ENCODE measurements around the gene PID1. TPM values are rescaled to one million over a fixed set of nuclear protein-coding genes. Genes with fewer than 3 reads are reported as not detected.

Gene PID1
- total and polyA plus RNA-seq, 8 donors, result 10.2 to 51.2 (median 35.4) TPM

DNA sequence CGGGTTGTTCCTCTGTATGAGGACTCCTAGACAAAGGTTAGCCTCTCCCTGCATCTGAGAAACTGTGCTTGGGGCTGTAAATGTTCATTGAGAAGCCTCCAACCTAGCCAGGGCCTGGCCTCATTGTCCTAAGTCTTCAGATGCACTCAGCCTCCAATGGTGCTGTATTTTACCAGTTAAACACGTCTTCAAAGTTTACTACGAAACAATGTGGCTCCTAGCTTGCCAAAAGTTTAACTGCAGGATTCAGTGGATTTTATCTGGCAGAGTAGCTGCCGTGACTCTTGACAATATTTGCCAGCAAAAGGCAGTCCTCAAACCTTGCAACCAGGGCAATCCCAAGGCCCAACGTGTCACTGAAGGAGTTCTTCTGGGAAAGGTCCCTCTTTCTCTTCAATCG, 1.1 kb downstream of the PID1 start:
- WGBS, 5 donors, result 43 to 60% (median 45%) methylated on average over 6 of the region's 6 CpGs
- Histone ChIP-seq H3K4me3 (peak overlapping the region; percentile 67 to 77 (median 72)), H3K27me3 (peaks cover 0 to 24% (median 0%) of the 10 kb centered on the region in 3 donors), H3K27ac (peak overlapping the region in 4 of 5 donors; percentile 76 to 86 (median 81)), H3K4me1 (peaks cover 9 to 55% (median 19%) of the 10 kb centered on the region in 4 donors), H3K9me3 (no peaks in the 10 kb centered on the region), H3K36me3 (no peaks in the 10 kb centered on the region)
- TF ChIP-seq CTCF (IDR thresholded peaks at IDR 0.05) (no peak), EP300 (IDR thresholded peaks at IDR 0.05) (no peak), POLR2A (IDR thresholded peaks at IDR 0.05) (no peak), POLR2AphosphoS5 (IDR thresholded peaks at IDR 0.05) (no peak)
- intact Hi-C loops (cut with DNase I; ENCODE audit: low total_unique reads), result no loop called here
- DNase-seq, result peak in 1 of 2 donors; percentile 6

DNA sequence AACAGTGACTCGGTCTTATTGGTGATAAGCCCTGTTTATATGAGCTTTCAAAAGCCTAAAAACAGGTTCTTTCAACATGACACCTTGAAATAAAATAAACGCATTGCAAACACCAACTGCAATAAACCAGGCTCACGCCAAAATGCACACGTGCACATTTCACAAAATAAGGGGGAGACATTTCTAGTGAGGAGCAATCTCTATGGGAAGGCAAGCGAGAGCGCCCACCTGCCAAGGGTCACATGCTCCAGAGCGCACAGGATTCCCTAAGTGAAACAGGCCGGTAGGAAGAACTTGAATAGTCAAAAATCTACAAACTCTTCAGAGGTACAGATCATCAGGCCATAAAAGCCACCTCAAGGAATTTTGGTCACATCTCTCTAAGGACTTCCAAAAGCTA, 1.9 kb downstream of the PID1 start:
- H3K27ac ChIP-seq, result peak overlapping the region in 3 of 5 donors; percentile 76 to 86 (median 81)
- peaks cover 0 to 24% (median 0%) of the 10 kb centered on the region in 3 donors for H3K27me3 ChIP-seq
- no peak for DNase-seq
- peaks cover 9 to 55% (median 19%) of the 10 kb centered on the region in 4 donors for H3K4me1 ChIP-seq
- TF ChIP-seq CTCF (IDR thresholded peaks at IDR 0.05), result no peak
- TF ChIP-seq POLR2A (IDR thresholded peaks at IDR 0.05), result no peak
- TF ChIP-seq EP300 (IDR thresholded peaks at IDR 0.05), result no peak
- no peak for TF ChIP-seq POLR2AphosphoS5 (IDR thresholded peaks at IDR 0.05)
- no peaks in the 10 kb centered on the region for H3K9me3 ChIP-seq
- intact Hi-C loops (cut with DNase I; ENCODE audit: low total_unique reads), result no loop called here
- H3K4me3 ChIP-seq, result peak overlapping the region; percentile 67 to 77 (median 72)
- 71 to 87% (median 82%) methylated on average over 8 of the region's 8 CpGs for WGBS, 5 donors
- no peaks in the 10 kb centered on the region for H3K36me3 ChIP-seq

GRCh38 chr2:229268626-229269025, 2.5 kb downstream of the PID1 start:
- TF ChIP-seq EP300 (IDR thresholded peaks at IDR 0.05), result no peak
- no peak for TF ChIP-seq POLR2A (IDR thresholded peaks at IDR 0.05)
- no peak for TF ChIP-seq POLR2AphosphoS5 (IDR thresholded peaks at IDR 0.05)
- no peak for TF ChIP-seq CTCF (IDR thresholded peaks at IDR 0.05)
- Histone ChIP-seq H3K27me3 (peaks cover 0 to 24% (median 0%) of the 10 kb centered on the region in 3 donors), H3K27ac (peak overlapping the region in 2 of 5 donors; percentile 23 to 86), H3K9me3 (no peaks in the 10 kb centered on the region), H3K4me1 (peaks cover 9 to 50% (median 17%) of the 10 kb centered on the region in 4 donors), H3K4me3 (peak overlapping the region; percentile 67 to 77 (median 72)), H3K36me3 (no peaks in the 10 kb centered on the region)
- 38 to 54% (median 49%) methylated on average over 4 of the region's 4 CpGs for WGBS, 5 donors
- intact Hi-C loops (cut with DNase I; ENCODE audit: low total_unique reads), result no loop called here
- DNase-seq, result no peak

DNA sequence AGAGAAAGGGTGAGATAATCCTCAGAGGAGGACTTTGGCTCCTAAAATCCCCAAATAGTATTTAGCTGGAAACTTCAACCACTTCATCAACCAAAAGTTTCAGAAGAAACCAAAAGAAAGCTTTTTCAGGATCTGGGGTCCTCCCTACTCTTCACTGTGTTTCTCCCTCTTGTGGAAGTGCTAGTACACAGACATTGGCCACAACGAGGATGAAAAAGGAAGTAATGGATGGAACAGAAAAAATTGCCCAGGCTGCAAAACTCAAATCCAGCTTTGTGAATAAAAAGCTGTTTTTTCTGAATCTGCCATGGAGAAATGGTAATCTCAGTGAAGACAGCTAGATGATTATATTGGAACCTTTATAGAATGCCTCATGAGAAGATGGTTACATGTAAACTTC, 4.0 kb downstream of the PID1 start:
- intact Hi-C loops (cut with DNase I; ENCODE audit: low total_unique reads), result no loop called here
- Histone ChIP-seq H3K36me3 (peaks cover 0 to 6% (median 0%) of the 10 kb centered on the region in 4 donors), H3K4me1 (peaks cover 0 to 35% (median 9%) of the 10 kb centered on the region in 4 donors), H3K27me3 (peaks cover 0 to 20% (median 0%) of the 10 kb centered on the region in 3 donors), H3K4me3 (peak overlapping the region in 3 of 4 donors; percentile 12 to 67 (median 30)), H3K27ac (peak overlapping the region in 2 of 5 donors; percentile 63 to 86), H3K9me3 (no peaks in the 10 kb centered on the region)
- no peak for DNase-seq
- TF ChIP-seq EP300 (IDR thresholded peaks at IDR 0.05) (no peak), POLR2AphosphoS5 (IDR thresholded peaks at IDR 0.05) (no peak), CTCF (IDR thresholded peaks at IDR 0.05) (no peak), POLR2A (IDR thresholded peaks at IDR 0.05) (no peak)
- 40 to 56% (median 42%) methylated on average over 1 of the region's 1 CpG for WGBS, 5 donors
